Activated CD4-positive, alpha-beta memory T cell treated with anti-CD3 and anti-CD28 coated beads for 36 hours (primary cell): ENCODE data around the gene ME1. TPM values are rescaled to one million over a fixed set of nuclear protein-coding genes. Genes with fewer than 3 reads are reported as not detected.

ENCODE experiments used
- CTCF ChIA-PET: fragments of 350-600 bp; sonication (Branson Sonifier 250); formaldehyde crosslinking; loops from one replicate; lab custom pipeline; 2021; ENCODE audit warnings: antibody characterized with exemption, inconsistent platforms; lab: Charles Lee
- POLR2A ChIA-PET: fragments of 350-600 bp; sonication (Branson Sonifier 250); formaldehyde crosslinking; loops from one replicate; lab custom pipeline; 2021; ENCODE audit warnings: antibody characterized with exemption; lab: Charles Lee
- DNase-seq: peaks from one replicate; pipeline ENCODE4 v3.0.0-alpha.2; 2020
- H3K27ac Mint-ChIP-seq: one replicate; pipeline ENCODE4 v1.8.0; 2021; ENCODE audit warnings: mixed read lengths
- H3K27me3 Mint-ChIP-seq: one replicate; pipeline ENCODE4 v1.8.0; 2021; ENCODE audit warnings: mixed read lengths
- H3K36me3 Mint-ChIP-seq: one replicate; pipeline ENCODE4 v1.8.0; 2021; ENCODE audit warnings: mixed read lengths
- H3K4me1 Mint-ChIP-seq: one replicate; pipeline ENCODE4 v1.8.0; 2021; ENCODE audit warnings: low read depth, mixed read lengths
- H3K4me3 Mint-ChIP-seq: one replicate; pipeline ENCODE4 v1.8.0; 2021; ENCODE audit warnings: mild to moderate bottlenecking, mixed read lengths
- H3K9me3 Mint-ChIP-seq: one replicate; pipeline ENCODE4 v1.8.0; 2021; ENCODE audit warnings: mixed read lengths
- intact Hi-C: fragments of 100-400 bp; cut with micrococcal nuclease; formaldehyde crosslinking; loops from one replicate; pipeline ENCODE4 v1.15.1; 2023
- total RNA-seq, 2 experiments: library from RNA; stranded (reverse); gene quantifications; one replicate each; pipeline ENCODE4 v1.2.3, GENCODE V29; 2021

Gene ME1
- total RNA-seq: under 1 TPM; 0.24 to 0.36 TPM

- peaks cover 3% of the 10 kb centered on the region for H3K9me3 Mint-ChIP-seq
- no peak within 1 kb of the TSS for H3K4me3 Mint-ChIP-seq
- no peak within 1 kb of the TSS for H3K27ac Mint-ChIP-seq
- peak; percentile 67 for DNase-seq
- ChIA-PET CTCF (no interaction called here), POLR2A (no interaction called here)
- H3K27me3 Mint-ChIP-seq: peaks cover 16% of the 10 kb centered on the region
- H3K4me1 Mint-ChIP-seq: peaks cover 4% of the 10 kb centered on the region
- no peaks in the 10 kb centered on the region for H3K36me3 Mint-ChIP-seq
- intact Hi-C loops: no loop called here
Measured at GRCh38 chr6:83430611-83431544, at the start of gene ME1. Gene ME1, minus strand, starts transcription at chr6:83431051. Its CDS starts 97 bp downstream, at chr6:83430954.

- Mint-ChIP-seq H3K4me1 (no peaks in the 10 kb centered on the region), H3K9me3 (no peaks in the 10 kb centered on the region), H3K4me3 (no peak overlapping the region), H3K27ac (no peak overlapping the region), H3K27me3 (peaks cover 3% of the 10 kb centered on the region), H3K36me3 (no peaks in the 10 kb centered on the region)
- CTCF ChIA-PET: no interaction called here
- POLR2A ChIA-PET: no interaction called here
- intact Hi-C loops: no loop called here
- DNase-seq: no peak
Measured at GRCh38 chr6:83480470-83480869, 49.6 kb upstream of the ME1 start.

- DNase-seq: no peak
- CTCF ChIA-PET: no interaction called here
- no peak overlapping the region for H3K27ac Mint-ChIP-seq
- no peaks in the 10 kb centered on the region for H3K4me1 Mint-ChIP-seq
- no peak overlapping the region for H3K4me3 Mint-ChIP-seq
- no peaks in the 10 kb centered on the region for H3K36me3 Mint-ChIP-seq
- H3K27me3 Mint-ChIP-seq: peaks cover 3% of the 10 kb centered on the region
- no peaks in the 10 kb centered on the region for H3K9me3 Mint-ChIP-seq
- intact Hi-C loops: no loop called here
- POLR2A ChIA-PET: no interaction called here
Measured at GRCh38 chr6:83479389-83479788, 48.5 kb upstream of the ME1 start.

- Mint-ChIP-seq H3K27ac (no peak overlapping the region), H3K4me3 (no peak overlapping the region), H3K27me3 (peaks cover 3% of the 10 kb centered on the region), H3K36me3 (no peaks in the 10 kb centered on the region), H3K4me1 (no peaks in the 10 kb centered on the region), H3K9me3 (no peaks in the 10 kb centered on the region)
- intact Hi-C loops: no loop called here
- POLR2A ChIA-PET: no interaction called here
- DNase-seq: no peak
- CTCF ChIA-PET: no interaction called here
Measured at GRCh38 chr6:83476971-83477370, 46.1 kb upstream of the ME1 start.

- Mint-ChIP-seq H3K27me3 (peaks cover 3% of the 10 kb centered on the region), H3K4me3 (no peak overlapping the region), H3K9me3 (no peaks in the 10 kb centered on the region), H3K4me1 (no peaks in the 10 kb centered on the region), H3K36me3 (no peaks in the 10 kb centered on the region), H3K27ac (no peak overlapping the region)
- POLR2A ChIA-PET: no interaction called here
- intact Hi-C loops: no loop called here
- DNase-seq: no peak
- CTCF ChIA-PET: no interaction called here
Measured at GRCh38 chr6:83474309-83474708, 43.5 kb upstream of the ME1 start.

GRCh38 chr6:83472767-83473166, 41.9 kb upstream of the ME1 start:
- H3K4me1 Mint-ChIP-seq: no peaks in the 10 kb centered on the region
- ChIA-PET POLR2A (no interaction called here), CTCF (no interaction called here)
- H3K9me3 Mint-ChIP-seq: no peaks in the 10 kb centered on the region
- intact Hi-C loops: no loop called here
- no peak overlapping the region for H3K27ac Mint-ChIP-seq
- no peak for DNase-seq
- H3K36me3 Mint-ChIP-seq: no peaks in the 10 kb centered on the region
- H3K4me3 Mint-ChIP-seq: no peak overlapping the region
- peaks cover 3% of the 10 kb centered on the region for H3K27me3 Mint-ChIP-seq

GRCh38 chr6:83470587-83470986, 39.7 kb upstream of the ME1 start:
- ChIA-PET POLR2A (no interaction called here), CTCF (no interaction called here)
- Mint-ChIP-seq H3K4me1 (no peaks in the 10 kb centered on the region), H3K27me3 (peaks cover 3% of the 10 kb centered on the region), H3K9me3 (no peaks in the 10 kb centered on the region), H3K36me3 (no peaks in the 10 kb centered on the region), H3K4me3 (no peak overlapping the region), H3K27ac (no peak overlapping the region)
- no peak for DNase-seq
- intact Hi-C loops: no loop called here

- Mint-ChIP-seq H3K27me3 (peaks cover 3% of the 10 kb centered on the region), H3K36me3 (no peaks in the 10 kb centered on the region), H3K4me3 (no peak overlapping the region), H3K27ac (no peak overlapping the region), H3K9me3 (no peaks in the 10 kb centered on the region), H3K4me1 (no peaks in the 10 kb centered on the region)
- intact Hi-C loops: no loop called here
- ChIA-PET CTCF (no interaction called here), POLR2A (no interaction called here)
- no peak for DNase-seq
Measured at GRCh38 chr6:83470001-83470400, 39.1 kb upstream of the ME1 start.

- POLR2A ChIA-PET: no interaction called here
- DNase-seq: no peak
- no peaks in the 10 kb centered on the region for H3K36me3 Mint-ChIP-seq
- no peak overlapping the region for H3K4me3 Mint-ChIP-seq
- H3K4me1 Mint-ChIP-seq: no peaks in the 10 kb centered on the region
- CTCF ChIA-PET: no interaction called here
- intact Hi-C loops: no loop called here
- peaks cover 3% of the 10 kb centered on the region for H3K27me3 Mint-ChIP-seq
- H3K27ac Mint-ChIP-seq: no peak overlapping the region
- H3K9me3 Mint-ChIP-seq: no peaks in the 10 kb centered on the region
Measured at GRCh38 chr6:83467620-83468036, 36.8 kb upstream of the ME1 start.

GRCh38 chr6:83466328-83466727, 35.5 kb upstream of the ME1 start:
- Mint-ChIP-seq H3K4me1 (no peaks in the 10 kb centered on the region), H3K9me3 (no peaks in the 10 kb centered on the region), H3K4me3 (no peak overlapping the region), H3K27me3 (peaks cover 3% of the 10 kb centered on the region), H3K27ac (no peak overlapping the region), H3K36me3 (no peaks in the 10 kb centered on the region)
- ChIA-PET CTCF (no interaction called here), POLR2A (no interaction called here)
- intact Hi-C loops: no loop called here
- no peak for DNase-seq

GRCh38 chr6:83464381-83465140, 33.7 kb upstream of the ME1 start:
- POLR2A ChIA-PET: no interaction called here
- intact Hi-C loops: no loop called here
- Mint-ChIP-seq H3K4me1 (no peaks in the 10 kb centered on the region), H3K4me3 (no peak overlapping the region), H3K27me3 (no peaks in the 10 kb centered on the region), H3K27ac (no peak overlapping the region), H3K36me3 (no peaks in the 10 kb centered on the region), H3K9me3 (no peaks in the 10 kb centered on the region)
- CTCF ChIA-PET: interaction anchor here (0.6 kb wide), 1 partner anchor 11 kb away, joined by 4 read pairs; no protein-coding TSS in a partner anchor
- DNase-seq: no peak

GRCh38 chr6:83463886-83464285, 33.0 kb upstream of the ME1 start:
- Mint-ChIP-seq H3K27ac (no peak overlapping the region), H3K9me3 (no peaks in the 10 kb centered on the region), H3K4me1 (no peaks in the 10 kb centered on the region), H3K27me3 (no peaks in the 10 kb centered on the region), H3K36me3 (no peaks in the 10 kb centered on the region), H3K4me3 (no peak overlapping the region)
- ChIA-PET POLR2A (no interaction called here), CTCF (no interaction called here)
- intact Hi-C loops: no loop called here
- no peak for DNase-seq
